G401.6 (cell line): ENCODE data around the gene TSHZ3.

ENCODE experiments used
- FAIRE-seq: peaks from 2 replicates; lab custom pipeline; 2012; peaks lifted over from hg19 to GRCh38; lab: Jason Lieb, UNC

TSHZ3 gene

GRCh38 chr19:31313291-31314030 lies 35.8 kb downstream of the TSHZ3 start:
- no peak for FAIRE-seq

GRCh38 chr19:31312677-31313244 lies 36.5 kb downstream of the TSHZ3 start:
- no peak for FAIRE-seq

- no peak for FAIRE-seq
Measured at GRCh38 chr19:31312009-31312676, 37.1 kb downstream of the TSHZ3 start.

GRCh38 chr19:31310432-31311133 lies 38.7 kb downstream of the TSHZ3 start:
- no peak for FAIRE-seq

- FAIRE-seq, result no peak
Measured at GRCh38 chr19:31308781-31309180, 40.5 kb downstream of the TSHZ3 start.

- FAIRE-seq, result no peak
Measured at GRCh38 chr19:31307071-31307669, 42.1 kb downstream of the TSHZ3 start.

GRCh38 chr19:31306006-31306753 lies 43.1 kb downstream of the TSHZ3 start:
- FAIRE-seq, result no peak

GRCh38 chr19:31304831-31305312 lies 44.4 kb downstream of the TSHZ3 start:
- no peak for FAIRE-seq

- no peak for FAIRE-seq
Measured at GRCh38 chr19:31303262-31303815, 45.9 kb downstream of the TSHZ3 start.

GRCh38 chr19:31301306-31301980 lies 47.8 kb downstream of the TSHZ3 start:
- no peak for FAIRE-seq

- no peak for FAIRE-seq
Measured at GRCh38 chr19:31300422-31300821, 48.8 kb downstream of the TSHZ3 start.

- FAIRE-seq, result no peak
Measured at GRCh38 chr19:31299665-31300064, 49.6 kb downstream of the TSHZ3 start.

- FAIRE-seq, result no peak
Measured at GRCh38 chr19:31297991-31298390, 51.2 kb downstream of the TSHZ3 start.

- FAIRE-seq, result no peak
Measured at GRCh38 chr19:31296741-31297390, 52.4 kb downstream of the TSHZ3 start.

GRCh38 chr19:31294189-31294588 lies 55.0 kb downstream of the TSHZ3 start:
- no peak for FAIRE-seq

GRCh38 chr19:31292639-31293185 lies 56.5 kb downstream of the TSHZ3 start:
- no peak for FAIRE-seq

GRCh38 chr19:31290931-31291590 lies 58.2 kb downstream of the TSHZ3 start:
- FAIRE-seq, result no peak

- no peak for FAIRE-seq
Measured at GRCh38 chr19:31289976-31290375, 59.3 kb downstream of the TSHZ3 start.

GRCh38 chr19:31289381-31289880 lies 59.8 kb downstream of the TSHZ3 start:
- FAIRE-seq, result no peak
